ENCODE data around the gene TMEM176A.
"Not testable (repeated sequence)": the region's sequence is repeated elsewhere in the genome, so short reads cannot be mapped to it uniquely, and the experiment has no call there.

TMEM176A gene

DNA sequence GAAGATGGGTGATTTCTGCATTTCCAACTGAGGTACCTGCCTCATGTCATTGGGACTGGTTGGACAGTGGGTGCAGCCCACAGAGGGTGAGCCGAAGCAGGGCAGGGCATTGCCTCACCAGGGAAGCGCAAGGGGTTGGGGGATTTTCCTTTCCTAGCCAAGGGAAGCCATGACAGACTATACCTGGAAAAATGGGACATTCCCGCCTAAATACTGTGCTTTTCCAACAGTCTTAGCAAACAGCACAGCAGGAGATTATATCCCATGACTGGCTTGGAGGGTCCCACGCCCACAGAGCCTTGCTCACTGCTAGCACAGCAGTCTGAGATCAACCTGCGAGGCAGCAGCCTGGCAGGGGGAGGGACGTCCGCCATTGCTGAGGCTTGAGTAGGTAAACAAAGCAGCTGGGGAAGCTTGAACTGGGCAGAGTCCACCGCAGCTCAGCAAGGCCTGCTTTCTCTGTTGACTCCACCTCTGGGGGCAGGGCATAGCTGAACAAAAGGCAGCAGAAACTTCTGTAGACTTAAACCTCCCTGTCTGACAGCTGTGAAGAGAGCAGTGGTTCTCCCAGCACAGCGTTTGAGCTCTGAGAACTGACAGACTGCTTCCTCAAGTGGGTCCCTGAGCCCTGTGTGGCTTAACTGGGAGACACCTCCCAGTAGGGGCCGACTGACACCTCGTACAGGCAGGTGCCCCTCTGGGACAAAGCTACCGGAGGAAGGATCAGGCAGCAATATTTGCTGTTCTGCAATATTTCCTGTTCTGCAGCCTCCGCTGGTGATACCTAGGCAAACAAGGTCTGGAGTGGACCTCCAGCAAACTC, 7.3 kb downstream of the TMEM176A start:
- in situ Hi-C loops (cut with MboI; ENCODE audit: low sequenced_read_pairs), result not testable (repeated sequence)

DNA sequence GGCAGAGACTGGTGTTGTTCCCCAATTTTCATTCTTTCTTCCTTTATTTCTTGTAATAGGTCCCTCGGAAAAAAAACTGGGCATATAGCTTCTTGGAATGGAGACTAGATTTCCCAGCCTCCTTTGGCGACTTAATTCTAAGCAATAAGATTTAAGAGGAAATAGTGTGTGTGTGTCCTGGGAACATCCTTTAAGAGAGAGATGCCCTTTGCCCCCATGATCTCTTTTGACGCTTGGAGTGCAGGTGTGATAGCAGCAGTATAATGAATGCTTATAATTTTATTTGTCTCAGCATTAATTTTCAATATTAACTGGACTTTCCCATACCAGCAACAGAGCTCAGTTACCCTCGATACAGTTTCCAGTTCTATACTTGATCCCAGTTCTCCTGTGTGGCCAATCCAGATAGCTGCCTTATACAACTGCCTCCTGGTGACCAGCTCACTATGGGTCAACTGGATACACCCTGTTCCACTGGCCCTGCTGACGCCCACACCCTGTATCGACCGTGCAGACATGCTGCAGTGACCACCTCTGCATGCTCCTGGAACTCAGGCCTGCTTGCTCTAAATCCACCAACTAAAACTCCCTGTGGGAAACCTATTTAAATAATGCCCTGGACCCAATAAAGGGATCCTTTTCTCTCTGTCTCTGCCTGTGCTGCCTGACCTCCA, 13.9 kb downstream of the TMEM176A start:
- in situ Hi-C loops (cut with MboI; ENCODE audit: low sequenced_read_pairs), result no loop called here

DNA sequence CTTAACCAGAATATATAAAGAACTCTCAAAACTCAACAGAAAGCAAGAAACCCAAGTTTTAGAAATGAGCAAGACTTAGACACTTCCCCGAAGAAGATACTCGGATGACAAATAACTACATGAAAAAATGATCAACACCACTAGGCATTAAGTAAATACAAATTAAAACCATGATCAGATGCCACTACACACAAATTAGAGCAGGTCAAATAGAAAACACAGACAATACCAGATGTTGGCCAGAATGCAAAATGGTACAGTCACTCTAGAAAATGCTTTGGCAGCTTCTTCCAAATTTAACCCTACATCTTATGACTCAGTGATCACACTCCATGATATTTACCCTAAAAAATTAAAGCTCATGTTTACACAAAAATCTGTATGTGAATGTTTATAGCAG, 18.4 kb downstream of the TMEM176A start:
- in situ Hi-C loops (cut with MboI; ENCODE audit: low sequenced_read_pairs), result no loop called here

DNA sequence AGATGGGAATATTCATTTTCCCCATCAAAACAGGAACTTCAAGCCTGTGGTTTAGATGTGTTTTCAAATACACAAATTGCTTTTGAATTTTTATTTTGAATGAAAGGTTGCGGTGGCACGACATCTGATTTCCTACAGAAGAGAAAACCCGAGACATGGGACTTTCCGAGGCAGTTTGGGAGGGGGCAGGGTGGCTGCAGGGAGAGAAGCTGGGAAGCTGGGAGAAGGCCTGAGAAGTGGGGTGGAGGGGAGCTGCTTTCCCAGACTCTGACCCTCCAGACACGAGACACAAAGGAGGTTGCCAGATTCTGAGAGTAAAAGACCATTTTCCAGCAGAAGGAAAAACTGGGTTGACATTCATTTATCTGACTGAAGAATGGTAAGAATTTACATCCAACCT, 19.6 kb downstream of the TMEM176A start:
- in situ Hi-C loops (cut with MboI; ENCODE audit: low sequenced_read_pairs), result no loop called here

DNA sequence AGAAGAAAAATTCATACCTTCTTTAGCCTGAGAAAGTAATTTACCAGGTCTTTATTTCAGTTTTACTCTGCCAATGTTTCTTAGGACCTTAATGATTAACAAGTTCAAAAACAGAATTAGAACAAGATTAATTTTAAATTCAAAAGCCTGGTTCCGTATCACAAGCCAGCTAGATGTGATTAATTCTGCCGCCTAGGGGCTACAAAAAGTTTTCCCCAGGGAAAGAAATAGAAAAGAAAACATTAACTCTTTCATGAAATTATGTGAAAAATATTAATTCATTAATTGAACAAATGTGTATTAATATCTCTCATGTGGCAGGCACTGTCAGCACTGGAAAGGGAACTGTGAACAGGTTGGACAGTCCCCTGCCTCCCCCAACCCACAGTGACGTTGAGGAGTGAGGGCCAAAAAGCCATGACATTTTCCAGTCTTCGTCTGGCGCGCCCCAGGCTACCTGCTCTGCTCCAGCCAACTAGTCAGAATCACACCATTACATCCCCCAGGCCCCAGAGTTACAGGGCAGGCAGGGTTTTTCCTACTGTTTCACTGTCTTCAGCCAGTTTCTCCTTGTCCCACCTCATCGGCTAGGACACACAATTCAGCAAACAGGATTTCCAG, 20.1 kb downstream of the TMEM176A start:
- in situ Hi-C loops (cut with MboI; ENCODE audit: low sequenced_read_pairs), result no loop called here

DNA sequence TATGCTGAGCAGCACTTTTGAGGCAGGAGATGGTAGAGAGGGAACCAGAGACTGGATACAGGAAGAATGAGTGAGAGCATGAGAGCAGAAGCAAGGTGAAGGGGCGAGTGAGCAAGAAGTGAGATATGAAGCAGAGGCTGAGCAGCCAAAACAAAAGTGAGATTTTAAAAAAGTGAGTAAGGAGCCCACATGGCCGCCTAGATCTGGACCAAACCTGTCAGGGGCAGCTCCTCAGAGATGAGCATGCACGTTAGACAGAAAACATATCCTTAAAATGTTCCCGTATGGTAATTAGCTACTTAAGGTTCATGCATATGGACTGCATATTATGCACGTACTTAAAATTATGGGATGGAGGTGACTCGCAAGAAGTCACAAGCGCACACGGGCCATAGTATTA, 22.5 kb downstream of the TMEM176A start:
- in situ Hi-C loops (cut with MboI; ENCODE audit: low sequenced_read_pairs), result no loop called here

DNA sequence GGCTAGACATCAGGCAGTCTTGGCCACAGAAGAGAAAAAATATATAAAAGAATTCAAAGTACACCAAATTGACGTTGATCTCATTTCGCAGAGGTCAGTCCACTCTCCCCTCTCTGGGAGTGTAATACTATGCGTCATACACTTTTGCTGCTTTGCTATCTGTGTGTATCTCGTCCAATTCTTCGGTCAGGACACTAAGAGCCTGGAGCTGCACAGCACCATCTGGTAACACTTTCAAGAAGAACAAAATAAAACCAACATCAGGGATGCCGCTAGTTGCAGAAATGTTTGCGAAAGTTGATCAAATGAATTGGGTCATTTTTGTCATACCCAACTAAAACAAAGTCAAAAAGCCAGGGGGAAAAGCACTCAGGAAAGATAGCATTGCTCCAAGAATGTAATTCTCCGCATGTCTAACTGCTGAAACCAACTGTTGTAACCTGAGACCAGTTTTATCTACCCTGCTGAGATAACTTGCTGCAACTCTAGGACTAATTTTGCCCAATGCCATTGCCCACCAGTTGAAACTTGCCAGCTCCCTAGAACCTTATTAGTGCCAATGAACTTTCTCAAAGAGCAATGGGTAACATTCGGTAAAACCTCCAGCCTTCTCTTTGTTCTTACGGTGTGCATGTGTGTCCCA, 23.0 kb downstream of the TMEM176A start:
- in situ Hi-C loops (cut with MboI; ENCODE audit: low sequenced_read_pairs), result no loop called here

DNA sequence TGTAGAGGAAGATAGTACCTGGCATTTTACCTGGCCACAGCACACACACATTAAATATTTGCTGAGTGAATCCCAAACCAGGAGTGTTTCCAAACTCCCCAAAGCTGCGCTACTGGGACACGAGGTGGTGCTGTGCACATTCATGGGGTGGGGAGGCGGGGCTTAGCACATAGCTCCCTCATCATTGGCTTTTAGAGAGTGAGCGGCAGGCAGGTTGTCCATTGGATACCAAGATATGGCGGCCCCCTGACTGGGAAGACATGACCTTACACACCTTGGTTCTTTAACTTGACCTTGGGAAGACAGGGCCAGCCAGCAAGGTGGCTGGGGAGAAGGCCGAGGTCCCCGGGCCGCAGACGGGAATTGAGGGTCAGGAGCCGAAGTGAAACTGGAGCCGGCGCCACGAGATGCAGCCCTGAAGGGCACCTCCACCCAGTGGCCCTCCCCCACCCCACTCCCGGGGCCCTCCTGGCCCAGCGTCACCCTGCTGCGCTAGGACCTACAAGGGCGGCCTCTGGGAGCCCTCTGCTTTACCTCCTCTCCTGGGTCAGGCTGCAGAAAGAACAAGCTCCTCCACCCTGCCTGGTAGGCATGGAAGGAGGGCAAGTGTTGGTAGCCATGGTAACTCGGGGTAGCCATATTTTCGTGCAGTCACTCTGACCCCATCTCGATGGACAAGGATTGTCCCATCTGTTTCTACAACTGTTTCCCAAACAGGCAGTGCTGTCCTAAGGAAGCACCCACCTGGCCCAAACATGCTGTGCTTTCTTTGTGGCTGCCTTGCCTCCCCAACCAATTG, 24.0 kb downstream of the TMEM176A start:
- in situ Hi-C loops (cut with MboI; ENCODE audit: low sequenced_read_pairs), result no loop called here

DNA sequence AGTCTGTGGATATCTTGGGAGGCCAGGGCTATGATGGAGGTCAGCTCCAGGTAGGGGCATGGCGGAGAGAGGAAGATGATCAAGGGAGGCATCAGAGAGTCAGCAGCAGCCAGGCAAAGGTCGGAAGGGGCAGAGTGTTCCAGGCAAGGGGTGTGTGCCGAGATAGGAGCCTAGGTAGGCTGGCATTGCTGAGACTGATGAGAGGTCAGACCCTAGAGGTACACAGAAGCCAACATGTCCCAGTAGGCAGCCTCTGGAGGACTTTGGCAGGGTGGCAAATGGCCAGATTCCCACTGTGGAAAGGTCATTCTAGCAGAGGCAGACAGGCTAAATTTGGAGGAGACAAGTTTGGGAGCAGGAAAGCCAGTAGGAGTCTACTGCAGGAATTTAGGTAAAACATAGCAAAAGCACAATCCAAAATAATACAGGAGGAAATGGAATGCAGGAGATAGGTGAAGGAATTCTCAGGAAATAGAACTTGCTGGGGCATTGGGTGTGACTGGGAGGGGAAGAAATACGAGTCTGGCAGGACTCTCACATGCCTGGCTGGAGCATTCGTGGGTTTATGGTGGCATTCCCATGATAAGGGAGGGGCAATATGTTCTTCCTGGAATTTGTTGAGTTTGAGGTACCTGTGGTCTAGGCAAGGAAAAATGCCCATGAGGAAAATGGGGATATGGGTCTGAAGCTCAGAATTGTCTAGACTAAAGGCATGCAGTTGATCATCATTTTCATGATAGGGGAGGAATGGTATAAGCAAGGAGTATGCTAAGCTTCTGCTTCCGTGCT, 25.7 kb downstream of the TMEM176A start:
- in situ Hi-C loops (cut with MboI; ENCODE audit: low sequenced_read_pairs), result no loop called here

DNA sequence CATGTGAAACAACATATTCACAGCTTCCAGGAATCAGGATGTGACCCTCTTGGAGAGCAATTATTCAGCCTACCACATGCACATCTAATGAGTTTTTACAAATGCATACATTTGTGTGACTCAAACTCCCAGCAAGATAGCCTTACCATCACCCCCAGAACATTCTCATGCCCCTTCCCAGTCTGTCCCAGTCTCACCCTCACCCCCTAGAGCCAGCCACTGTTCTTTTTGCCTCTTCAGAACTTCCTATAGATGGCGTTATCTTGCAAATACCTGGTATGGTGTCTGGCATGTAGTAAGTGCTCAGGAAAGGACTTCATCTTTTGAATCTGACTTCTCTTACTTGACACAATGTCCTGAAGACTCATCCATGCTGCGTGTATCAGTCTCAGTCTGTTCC, 27.8 kb downstream of the TMEM176A start:
- in situ Hi-C loops (cut with MboI; ENCODE audit: low sequenced_read_pairs), result no loop called here

DNA sequence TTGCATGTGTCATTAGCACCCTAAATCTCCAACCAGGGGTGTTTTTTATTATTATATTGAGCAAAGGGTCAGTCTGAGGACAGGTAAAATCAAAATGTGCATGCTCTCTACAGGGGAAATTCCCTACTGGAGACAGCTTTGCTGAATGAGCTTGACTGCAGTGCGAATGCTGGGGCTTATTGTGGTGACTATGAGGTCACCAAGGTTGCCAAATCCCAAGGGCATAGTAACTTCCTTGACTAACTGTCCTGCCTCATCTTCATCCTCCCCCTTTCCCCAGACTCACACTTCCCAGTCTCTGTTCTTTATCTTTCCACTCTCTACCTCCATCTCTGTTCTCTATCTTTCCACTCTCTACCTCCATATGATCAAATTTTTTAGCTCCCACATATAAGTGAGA, 28.9 kb downstream of the TMEM176A start:
- in situ Hi-C loops (cut with MboI; ENCODE audit: low sequenced_read_pairs), result no loop called here

DNA sequence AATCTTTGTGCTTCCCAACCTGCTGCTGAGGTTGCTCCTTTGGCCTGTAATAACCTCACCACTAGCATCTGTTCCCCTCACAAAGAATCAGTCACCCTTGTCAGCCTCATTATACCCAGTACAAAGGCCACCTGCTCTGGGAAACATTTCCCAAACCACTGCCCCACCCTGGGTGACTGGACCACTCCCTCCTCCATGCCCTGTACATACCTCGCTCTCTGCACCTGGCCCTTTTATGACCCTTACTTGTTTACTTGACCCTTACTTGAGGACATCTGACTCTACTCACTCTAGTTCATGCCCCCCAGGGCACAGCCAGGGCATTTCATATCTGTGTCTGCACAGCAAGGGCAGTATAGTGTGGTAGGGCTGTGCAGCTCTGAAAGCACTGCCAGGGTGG, 30.4 kb downstream of the TMEM176A start:
- in situ Hi-C loops (cut with MboI; ENCODE audit: low sequenced_read_pairs), result no loop called here

DNA sequence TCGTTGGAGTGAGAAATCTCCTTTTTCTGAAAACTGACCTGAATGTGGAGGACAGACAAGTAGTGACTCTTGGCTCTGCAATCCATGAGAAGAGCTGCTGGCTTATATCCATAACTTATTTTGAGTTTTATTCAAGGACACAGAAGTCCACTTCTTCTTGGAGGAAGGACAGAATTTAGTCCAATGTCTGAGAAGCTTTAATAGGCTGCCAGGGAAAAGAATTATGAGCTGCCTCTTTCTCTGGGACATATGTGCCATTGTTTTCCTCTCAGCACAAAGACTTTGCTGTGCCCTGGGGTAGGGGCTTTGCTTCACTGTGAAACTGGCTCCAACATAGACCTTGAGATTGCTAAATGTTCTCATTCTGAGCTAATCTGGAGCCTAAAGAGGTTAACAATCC, 31.3 kb downstream of the TMEM176A start:
- in situ Hi-C loops (cut with MboI; ENCODE audit: low sequenced_read_pairs), result no loop called here

DNA sequence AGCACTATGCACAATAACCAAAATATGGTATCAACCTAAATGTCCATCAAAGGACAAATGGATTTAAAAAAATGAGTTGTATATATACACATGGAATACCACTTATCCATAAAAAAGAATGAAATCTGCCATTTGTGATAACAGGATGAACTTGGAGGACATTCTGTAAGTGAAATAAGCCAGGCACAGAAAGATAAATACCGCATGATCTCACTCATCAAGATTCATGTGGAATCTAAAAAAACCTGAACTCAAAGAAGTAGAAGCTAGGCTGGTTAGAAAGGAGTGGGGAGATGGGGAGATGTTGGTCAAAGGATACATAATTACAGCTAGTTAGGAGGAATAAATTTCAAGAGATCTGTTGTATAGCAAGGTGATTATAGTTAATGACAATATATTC, 34.5 kb downstream of the TMEM176A start:
- in situ Hi-C loops (cut with MboI; ENCODE audit: low sequenced_read_pairs), result no loop called here

DNA sequence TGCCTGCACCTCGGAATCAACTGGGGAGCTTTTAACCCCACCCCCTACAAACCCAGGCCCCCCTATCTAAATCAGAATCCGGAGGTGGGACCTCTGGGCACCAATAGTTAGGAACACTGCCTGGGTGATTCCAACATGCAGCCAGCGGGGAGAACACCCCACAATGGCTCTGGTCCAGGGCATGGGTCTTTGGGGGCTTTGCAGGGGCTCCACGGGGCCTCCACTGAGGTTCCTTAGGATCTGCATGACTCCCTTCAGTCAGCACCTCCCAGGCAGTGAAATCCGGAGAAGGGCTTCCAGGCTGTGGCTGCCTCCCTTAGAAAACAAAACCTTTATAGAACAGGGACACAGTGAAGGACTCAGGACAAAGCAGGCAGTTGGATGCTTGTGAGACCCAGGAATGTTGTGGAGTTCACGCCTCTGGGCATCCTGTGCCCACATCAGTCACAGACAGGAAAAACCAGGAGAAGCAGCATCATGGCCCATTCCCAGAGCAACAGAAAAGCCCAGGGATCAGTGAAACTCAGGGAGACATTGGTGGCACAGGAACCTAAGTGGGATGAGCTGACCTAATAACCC, 35.2 kb downstream of the TMEM176A start:
- in situ Hi-C loops (cut with MboI; ENCODE audit: low sequenced_read_pairs), result no loop called here

DNA sequence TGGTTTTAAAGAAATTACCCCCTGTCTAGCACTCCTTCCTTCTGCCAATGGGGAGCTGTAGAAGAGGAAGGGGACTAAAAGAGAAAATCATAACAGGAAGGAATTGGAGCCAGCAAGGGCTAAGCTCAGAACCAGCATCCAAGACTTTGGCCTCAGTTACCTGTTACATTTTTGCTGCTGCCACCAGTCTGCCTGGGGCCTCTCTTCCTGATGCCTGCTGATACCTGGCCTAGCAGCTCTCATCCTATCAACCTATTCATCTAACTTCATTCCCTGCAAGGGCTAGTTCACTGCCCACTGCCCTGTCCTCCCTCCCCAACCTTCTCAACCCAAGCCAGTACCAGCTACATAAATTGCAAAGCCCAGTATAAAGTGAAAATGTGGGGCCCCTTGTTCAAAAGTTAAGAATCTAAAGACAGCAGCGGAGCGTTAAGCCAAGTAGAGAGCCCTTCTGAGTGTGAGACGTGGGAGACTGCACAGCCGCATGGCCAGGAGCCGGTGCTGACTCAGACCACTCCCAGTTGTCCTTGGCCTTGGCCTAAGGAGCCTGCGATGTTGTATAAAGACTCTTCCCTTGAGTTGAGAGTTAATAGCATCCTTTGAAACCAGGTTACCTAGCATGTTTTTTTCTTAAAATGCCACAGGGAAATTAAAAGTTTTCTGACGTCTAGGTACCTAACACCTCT, 38.5 kb downstream of the TMEM176A start:
- in situ Hi-C loops (cut with MboI; ENCODE audit: low sequenced_read_pairs), result no loop called here

DNA sequence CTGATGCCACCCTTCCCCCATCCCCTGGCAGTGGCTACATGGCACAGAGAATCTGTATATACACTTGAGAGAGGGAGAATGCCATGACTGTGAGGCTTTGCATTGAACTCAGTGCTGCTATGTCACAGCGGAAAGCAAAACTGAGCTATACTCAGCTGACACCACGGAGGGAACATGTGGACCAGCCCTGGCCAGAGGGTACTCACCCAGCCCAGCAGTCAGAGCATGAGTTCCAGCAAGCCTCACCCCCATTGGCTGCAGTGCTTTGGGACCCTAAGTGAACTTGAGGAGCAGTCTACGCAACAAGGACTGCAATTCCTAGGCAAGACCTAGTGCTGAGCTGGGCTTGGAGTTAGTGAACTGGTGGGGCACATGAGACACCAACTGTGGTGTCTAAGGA, 41.4 kb downstream of the TMEM176A start:
- in situ Hi-C loops (cut with MboI; ENCODE audit: low sequenced_read_pairs), result no loop called here

DNA sequence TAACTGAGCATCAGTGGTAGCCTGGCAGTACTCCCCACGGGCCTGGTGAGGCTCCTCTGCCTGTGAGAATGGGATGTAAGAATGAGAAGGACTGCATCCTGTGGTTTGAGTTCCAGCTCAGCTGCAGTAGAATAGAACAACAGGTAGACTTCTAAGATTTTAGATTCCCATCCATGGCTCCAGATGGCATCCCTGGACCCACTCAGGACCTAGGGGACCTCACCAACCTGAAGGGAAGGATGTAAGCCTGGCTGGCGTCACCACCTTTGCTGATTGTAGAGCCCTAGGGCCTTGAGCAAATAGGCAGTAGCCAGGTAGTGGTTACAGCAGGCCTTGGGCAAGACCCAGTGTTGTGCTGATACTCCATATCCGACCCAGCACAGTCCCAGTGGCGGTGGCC, 42.1 kb downstream of the TMEM176A start:
- in situ Hi-C loops (cut with MboI; ENCODE audit: low sequenced_read_pairs), result no loop called here

DNA sequence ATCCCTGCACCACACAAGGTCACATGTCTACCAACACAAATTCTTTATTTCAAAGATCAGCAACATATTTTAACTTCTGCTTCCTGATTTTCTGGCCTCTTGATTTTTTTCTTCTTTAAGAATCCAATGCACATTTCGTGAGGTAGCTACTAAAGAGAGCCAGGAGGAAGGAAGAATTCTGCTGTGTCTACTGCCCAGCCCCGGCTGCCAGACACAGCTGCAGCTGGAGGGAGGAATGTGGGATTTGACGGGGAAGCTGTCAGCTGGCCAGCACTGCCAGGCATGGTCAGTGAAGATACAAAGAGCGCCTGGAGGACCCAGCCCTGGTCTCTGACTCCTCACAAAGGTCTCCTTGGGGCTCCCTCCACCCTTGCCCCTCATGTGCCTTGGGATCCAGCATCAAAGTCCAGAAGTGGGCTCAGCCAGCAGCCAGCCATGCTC, 44.9 kb downstream of the TMEM176A start:
- in situ Hi-C loops (cut with MboI; ENCODE audit: low sequenced_read_pairs), result no loop called here
